GM18517 (cell line): Measurements from ENCODE around the gene SLC27A4.

ENCODE experiments used
- ATAC-seq: cut with Tn5 transposase; IDR thresholded peaks from one replicate; pipeline ENCODE4 v1.9.1; 2021; ENCODE audit warnings: mild to moderate bottlenecking, moderate library complexity; ENCODE audit not compliant: unreplicated experiment

The SLC27A4 gene

GRCh38 chr9:128361986-128362646, 21.8 kb downstream of the SLC27A4 start:
- ATAC-seq, result peak; percentile 61

- no peak for ATAC-seq
Observed at GRCh38 chr9:128362774-128363173, 22.4 kb downstream of the SLC27A4 start.

- no peak for ATAC-seq
Observed at GRCh38 chr9:128365525-128365924, 25.2 kb downstream of the SLC27A4 start.

DNA sequence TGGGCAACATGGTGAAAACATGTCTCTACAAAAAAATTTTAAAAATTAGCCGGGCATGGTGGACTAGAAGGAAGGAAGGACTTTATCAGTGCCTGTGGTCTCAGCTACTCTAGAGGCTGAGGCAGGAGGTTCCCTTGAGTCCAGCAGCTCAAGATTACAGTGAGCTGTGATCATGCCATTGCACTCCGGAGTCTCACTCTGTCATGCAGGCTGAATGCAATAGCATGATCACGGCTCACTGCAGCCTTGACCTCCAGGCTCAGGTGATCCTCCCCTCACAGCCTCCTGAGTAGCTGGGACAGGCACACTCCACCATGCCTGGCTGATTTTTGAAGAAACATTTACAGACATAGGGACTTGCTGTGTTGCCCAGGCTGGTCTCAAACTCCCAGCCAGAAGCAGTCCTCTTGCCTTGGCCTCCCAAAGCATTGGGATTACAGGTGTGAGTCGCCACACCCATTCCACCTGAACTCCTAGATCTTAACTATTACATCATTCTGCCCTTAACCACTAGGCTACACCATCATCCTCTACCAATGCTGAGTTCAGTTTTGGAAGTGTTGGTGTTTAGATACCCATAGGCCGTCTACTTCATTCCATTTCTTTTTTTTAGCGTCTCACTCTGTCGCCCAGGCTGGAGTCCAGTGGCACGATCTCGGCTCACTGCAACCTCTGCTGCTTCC, 28.8 kb downstream of the SLC27A4 start:
- ATAC-seq, result no peak

GRCh38 chr9:128370367-128370751, 30.0 kb downstream of the SLC27A4 start:
- no peak for ATAC-seq

GRCh38 chr9:128370752-128371629, 30.7 kb downstream of the SLC27A4 start, which contains the start of gene URM1:
TSS of gene URM1 (plus strand) at chr9:128371374. CDS start at chr9:128371381, 7 bp downstream.
- ATAC-seq, result peak; percentile 76

GRCh38 chr9:128371630-128372117, 31.3 kb downstream of the SLC27A4 start:
- no peak for ATAC-seq

DNA sequence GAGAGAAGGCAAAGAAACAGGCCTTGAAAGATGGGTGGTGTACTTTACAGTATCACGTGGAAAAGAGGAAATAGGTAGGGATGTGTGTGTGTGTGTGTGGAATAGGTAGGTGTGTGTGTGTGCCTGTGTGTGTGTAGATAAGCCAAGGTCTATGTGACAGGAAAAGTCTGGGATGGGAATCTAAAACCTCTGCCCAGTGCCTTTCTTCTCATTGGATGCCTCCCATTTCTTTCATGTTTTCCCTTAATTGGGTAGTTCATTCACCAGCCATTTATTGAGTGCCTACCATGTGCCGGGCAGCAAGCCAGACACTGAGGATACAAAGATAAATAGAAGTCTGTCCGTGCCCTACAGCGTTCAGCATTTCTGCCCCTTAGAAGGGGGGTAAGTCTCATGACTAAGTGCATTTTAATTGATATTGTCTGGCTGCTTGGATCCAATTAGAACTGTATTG, 31.9 kb downstream of the SLC27A4 start:
- no peak for ATAC-seq

- no peak for ATAC-seq
Observed at GRCh38 chr9:128372784-128373183, 32.5 kb downstream of the SLC27A4 start.

- ATAC-seq, result no peak
Observed at GRCh38 chr9:128374221-128374675, 33.9 kb downstream of the SLC27A4 start.

DNA sequence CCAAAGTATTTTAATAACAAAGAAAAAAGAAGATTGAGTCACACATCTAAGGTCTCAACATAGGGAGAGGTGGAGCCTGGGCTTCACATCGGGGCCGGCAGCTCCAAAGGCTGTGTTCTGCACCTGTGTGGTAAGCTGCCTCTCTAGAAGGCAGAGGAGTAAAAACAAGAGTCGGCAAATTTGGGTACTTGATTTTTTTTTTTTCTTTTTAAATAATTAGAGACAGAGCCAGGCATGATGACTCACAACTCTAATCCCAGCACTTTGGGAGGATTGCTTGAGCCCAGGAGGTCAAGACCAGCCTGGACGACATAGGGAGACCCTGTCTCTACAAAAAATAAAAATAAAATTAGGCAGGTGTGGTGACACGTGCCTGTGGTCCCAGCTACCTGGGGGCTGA, 35.5 kb downstream of the SLC27A4 start:
- no peak for ATAC-seq

DNA sequence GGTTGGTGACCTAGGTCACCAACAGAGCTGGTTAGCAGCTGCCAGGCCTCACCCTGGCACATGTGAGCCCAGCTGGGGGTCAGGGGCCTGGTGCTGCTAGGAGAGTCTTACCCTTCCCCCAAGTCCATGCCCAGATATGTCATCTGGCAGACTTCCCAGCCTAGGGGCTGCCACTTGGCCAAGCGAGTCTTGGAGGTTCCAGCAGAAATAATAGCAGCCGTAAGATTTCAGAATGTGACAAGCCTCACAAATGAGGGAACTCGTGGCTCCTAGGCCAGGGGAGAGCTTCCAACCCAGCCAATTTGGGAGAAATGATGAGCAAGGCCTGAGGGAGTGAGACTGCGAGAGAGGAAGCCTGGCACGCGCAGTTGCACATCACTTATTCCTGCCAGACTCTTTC, 41.9 kb downstream of the SLC27A4 start:
- no peak for ATAC-seq

DNA sequence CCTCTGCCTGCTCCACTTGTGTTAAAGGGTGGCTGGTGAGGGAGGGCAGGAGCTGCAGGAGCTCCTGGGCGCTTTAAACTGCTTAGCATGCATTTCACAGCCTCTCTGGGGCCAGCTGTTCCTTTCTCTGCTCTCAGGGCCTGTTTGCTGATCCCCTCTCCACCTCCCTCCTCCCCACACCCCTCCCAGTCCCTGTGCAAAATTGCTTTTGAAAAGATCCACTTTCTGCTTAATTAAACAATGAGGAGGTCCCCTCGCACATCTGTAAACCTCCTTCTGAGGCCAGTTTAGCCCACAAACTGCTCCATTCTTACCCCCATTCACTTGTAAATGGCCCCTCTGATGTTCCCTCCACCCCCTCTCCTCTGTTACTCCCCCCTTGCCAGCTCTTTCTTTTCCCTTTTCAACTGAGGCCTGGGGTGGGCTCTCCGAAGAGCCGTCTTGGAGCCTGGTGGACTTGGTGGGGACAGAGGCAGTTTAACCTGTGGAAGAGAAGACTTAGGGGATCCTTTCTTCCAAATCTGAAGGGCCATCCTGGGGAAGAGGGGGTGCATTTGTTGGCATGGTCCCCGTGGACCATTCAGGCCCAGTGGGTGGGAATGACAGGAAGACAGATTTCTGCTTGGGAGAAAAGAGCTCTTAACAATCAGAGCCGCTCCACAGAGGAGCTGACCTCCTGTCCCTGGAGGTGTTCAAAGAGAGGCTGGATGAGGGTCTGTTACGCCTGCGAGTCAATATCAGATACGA, 42.9 kb downstream of the SLC27A4 start:
- no peak for ATAC-seq

- no peak for ATAC-seq
Observed at GRCh38 chr9:128383791-128384190, 43.5 kb downstream of the SLC27A4 start.

GRCh38 chr9:128384801-128385495, 44.6 kb downstream of the SLC27A4 start:
- no peak for ATAC-seq

- no peak for ATAC-seq
Observed at GRCh38 chr9:128385496-128386460, 45.5 kb downstream of the SLC27A4 start.

DNA sequence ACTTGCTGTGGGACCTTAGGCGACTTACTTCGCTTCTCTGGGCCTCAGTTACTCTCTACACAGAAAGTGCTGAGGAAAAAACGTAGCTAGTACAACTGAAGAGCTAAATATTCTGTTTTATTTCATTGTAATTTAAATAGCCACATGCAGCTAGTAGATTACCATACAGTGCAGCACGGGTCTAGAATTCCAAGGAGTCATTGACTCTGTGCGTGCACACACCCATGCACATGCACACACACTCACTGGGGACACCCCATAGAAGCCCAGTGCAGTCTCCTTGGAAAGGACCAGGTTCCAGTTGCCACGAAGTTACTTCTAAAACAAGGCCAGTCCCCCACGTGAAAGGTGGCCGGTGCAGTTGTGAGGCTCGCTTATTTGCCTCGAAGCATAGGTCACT, 47.8 kb downstream of the SLC27A4 start:
- ATAC-seq, result no peak

DNA sequence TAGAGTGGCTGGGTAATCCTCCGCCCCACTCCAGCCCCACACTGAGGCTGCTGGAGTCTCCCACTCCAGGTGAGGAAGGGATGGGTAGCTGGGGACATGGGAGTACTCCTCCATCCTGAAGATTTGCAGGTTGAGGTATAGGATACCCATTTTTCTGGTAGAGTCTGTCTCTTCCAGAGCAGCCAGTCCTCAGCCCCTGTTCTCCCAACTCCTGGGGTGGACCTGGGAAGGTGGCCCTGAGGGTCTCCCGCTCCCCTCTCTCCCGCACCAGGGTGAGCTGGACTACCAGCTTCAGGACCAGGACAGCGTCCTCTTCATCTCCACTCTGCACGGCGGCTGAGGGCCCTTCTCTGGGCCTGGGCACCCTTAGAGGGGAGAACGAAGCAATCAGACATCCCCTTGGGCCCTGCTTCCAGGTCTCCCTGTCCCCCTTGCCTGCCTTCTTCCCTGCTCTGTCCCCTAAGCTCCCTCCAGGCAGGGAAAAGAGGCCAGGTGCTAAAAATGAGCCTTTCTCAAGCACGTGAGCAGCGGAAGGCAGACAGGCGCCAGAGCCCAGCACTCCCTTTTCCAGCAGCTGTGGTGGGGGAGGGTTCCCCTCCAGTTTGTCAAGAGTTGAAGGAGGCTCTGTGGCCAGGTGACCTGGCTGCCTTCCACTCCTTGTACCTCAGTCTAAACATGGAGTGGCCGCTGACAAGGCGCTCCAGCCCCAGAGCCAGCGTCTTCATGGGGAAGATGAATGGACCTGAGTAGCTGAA, 49.2 kb downstream of the SLC27A4 start:
- no peak for ATAC-seq
